ENCODE measurements around the gene TMEM252. TPM values are rescaled to one million over a fixed set of nuclear protein-coding genes. Genes with fewer than 3 reads are reported as not detected.

TMEM252 gene
- total and polyA plus RNA-seq, 8 donors, result not detected

DNA sequence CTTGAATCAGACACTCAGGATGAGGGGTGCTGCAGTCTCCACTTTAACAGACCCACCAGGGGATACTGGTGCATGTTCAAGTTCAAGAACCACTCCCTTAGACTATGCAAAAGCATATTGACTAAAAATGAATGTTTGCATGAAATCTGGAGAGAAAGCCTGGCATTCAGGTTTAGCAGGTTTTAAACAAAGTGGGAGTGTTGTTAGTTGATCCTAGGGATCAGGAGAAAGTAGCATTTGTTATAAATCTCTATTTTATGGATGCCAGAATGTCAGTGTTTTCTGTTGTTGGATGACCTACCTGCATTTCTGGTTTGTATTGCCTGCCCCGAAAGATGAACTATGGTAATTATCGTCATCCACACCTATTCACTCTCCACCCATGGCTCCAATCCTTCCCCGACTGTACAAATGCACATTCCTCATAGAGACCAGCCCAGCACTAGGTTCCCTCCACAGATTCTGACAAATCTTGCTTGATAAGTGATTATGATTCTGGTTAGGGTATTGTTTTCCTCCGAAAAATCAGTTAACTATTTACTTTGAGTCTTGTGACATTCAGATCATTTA, 17.2 kb downstream of the TMEM252 start:
- H3K4me1 ChIP-seq, result peaks cover 0 to 11% (median 6%) of the 10 kb centered on the region in 4 donors
- TF ChIP-seq POLR2A (IDR thresholded peaks at IDR 0.05) (no peak), POLR2AphosphoS5 (IDR thresholded peaks at IDR 0.05) (no peak), EP300 (IDR thresholded peaks at IDR 0.05) (no peak)
- TF ChIP-seq, protein P1, sequence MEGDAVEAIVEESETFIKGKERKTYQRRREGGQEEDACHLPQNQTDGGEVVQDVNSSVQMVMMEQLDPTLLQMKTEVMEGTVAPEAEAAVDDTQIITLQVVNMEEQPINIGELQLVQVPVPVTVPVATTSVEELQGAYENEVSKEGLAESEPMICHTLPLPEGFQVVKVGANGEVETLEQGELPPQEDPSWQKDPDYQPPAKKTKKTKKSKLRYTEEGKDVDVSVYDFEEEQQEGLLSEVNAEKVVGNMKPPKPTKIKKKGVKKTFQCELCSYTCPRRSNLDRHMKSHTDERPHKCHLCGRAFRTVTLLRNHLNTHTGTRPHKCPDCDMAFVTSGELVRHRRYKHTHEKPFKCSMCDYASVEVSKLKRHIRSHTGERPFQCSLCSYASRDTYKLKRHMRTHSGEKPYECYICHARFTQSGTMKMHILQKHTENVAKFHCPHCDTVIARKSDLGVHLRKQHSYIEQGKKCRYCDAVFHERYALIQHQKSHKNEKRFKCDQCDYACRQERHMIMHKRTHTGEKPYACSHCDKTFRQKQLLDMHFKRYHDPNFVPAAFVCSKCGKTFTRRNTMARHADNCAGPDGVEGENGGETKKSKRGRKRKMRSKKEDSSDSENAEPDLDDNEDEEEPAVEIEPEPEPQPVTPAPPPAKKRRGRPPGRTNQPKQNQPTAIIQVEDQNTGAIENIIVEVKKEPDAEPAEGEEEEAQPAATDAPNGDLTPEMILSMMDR (IDR thresholded peaks at IDR 0.05), result no peak
- WGBS, 5 donors, result 37 to 60% (median 44%) methylated on average over 4 of the region's 4 CpGs
- intact Hi-C loops (cut with DNase I; ENCODE audit: low total_unique reads), result no loop called here
- peak in 1 of 2 donors; percentile 85 for DNase-seq
- H3K27ac ChIP-seq, result no peak overlapping the region
- H3K9me3 ChIP-seq, result no peaks in the 10 kb centered on the region
- no peak overlapping the region for H3K4me3 ChIP-seq
- H3K27me3 ChIP-seq, result no peaks in the 10 kb centered on the region
- peaks cover 0 to 4% (median 0%) of the 10 kb centered on the region in 4 donors for H3K36me3 ChIP-seq

DNA sequence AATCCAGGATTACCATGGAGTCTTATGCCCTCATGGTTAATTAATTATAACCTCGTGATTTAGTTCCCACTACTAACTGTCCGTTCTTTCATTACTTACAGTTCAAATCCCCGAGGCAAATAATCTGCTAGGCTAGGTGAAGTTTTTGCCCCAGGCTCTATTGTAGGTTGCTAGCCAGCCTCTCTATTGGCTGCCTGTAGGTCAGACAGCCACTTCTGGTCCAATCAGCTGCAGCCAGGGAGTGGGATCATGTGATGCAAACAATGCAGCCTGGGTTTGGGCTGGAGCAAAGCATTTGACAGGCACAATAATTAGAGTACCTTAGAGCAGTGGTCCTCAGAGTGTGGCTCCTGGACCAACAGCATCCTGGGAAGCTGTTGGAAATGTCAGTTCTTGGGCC, 17.7 kb downstream of the TMEM252 start:
- Histone ChIP-seq H3K4me1 (peaks cover 0 to 11% (median 6%) of the 10 kb centered on the region in 4 donors), H3K27ac (no peak overlapping the region), H3K9me3 (peaks cover 0 to 2% (median under 1%) of the 10 kb centered on the region in 4 donors), H3K27me3 (no peaks in the 10 kb centered on the region), H3K36me3 (peaks cover 0 to 6% (median 0%) of the 10 kb centered on the region in 4 donors), H3K4me3 (no peak overlapping the region)
- TF ChIP-seq POLR2AphosphoS5 (IDR thresholded peaks at IDR 0.05) (no peak), POLR2A (IDR thresholded peaks at IDR 0.05) (no peak), EP300 (IDR thresholded peaks at IDR 0.05) (no peak)
- TF ChIP-seq, protein P1 (IDR thresholded peaks at IDR 0.05), result no peak
- intact Hi-C loops (cut with DNase I; ENCODE audit: low total_unique reads), result no loop called here
- WGBS, 5 donors, result 71 to 85% (median 79%) methylated on average over 3 of the region's 3 CpGs
- DNase-seq, result no peak

DNA sequence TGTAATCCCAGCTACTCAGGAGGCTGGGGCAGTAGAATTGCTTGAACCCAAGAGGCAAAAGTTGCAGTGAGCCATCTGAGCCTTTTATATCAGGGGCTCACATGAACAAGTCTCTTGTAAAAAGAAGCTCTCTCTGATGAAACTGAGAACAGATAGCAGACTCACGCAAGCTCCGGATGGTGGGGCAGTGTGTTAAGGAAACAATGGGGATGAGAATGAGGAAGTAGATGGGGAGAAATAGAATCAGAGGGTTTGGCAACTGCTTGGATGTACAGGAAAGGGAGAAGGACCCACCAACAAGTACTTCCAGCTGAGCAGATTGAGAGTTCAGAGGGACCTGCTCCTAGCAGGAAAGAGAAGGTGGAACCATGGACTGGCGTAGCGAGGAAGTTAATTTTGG, 18.6 kb downstream of the TMEM252 start:
- no peak overlapping the region for H3K27ac ChIP-seq
- peaks cover 0 to 12% (median 0%) of the 10 kb centered on the region in 4 donors for H3K36me3 ChIP-seq
- no peak for DNase-seq
- peaks cover 0 to 5% (median 2%) of the 10 kb centered on the region in 4 donors for H3K9me3 ChIP-seq
- H3K4me3 ChIP-seq, result no peak overlapping the region
- 48 to 58% (median 55%) methylated on average over 4 of the region's 4 CpGs for WGBS, 5 donors
- H3K27me3 ChIP-seq, result no peaks in the 10 kb centered on the region
- intact Hi-C loops (cut with DNase I; ENCODE audit: low total_unique reads), result no loop called here
- TF ChIP-seq, protein P1 (IDR thresholded peaks at IDR 0.05), result no peak
- TF ChIP-seq EP300 (IDR thresholded peaks at IDR 0.05) (no peak), POLR2A (IDR thresholded peaks at IDR 0.05) (no peak), POLR2AphosphoS5 (IDR thresholded peaks at IDR 0.05) (no peak)
- peaks cover 0 to 11% (median 6%) of the 10 kb centered on the region in 4 donors for H3K4me1 ChIP-seq

DNA sequence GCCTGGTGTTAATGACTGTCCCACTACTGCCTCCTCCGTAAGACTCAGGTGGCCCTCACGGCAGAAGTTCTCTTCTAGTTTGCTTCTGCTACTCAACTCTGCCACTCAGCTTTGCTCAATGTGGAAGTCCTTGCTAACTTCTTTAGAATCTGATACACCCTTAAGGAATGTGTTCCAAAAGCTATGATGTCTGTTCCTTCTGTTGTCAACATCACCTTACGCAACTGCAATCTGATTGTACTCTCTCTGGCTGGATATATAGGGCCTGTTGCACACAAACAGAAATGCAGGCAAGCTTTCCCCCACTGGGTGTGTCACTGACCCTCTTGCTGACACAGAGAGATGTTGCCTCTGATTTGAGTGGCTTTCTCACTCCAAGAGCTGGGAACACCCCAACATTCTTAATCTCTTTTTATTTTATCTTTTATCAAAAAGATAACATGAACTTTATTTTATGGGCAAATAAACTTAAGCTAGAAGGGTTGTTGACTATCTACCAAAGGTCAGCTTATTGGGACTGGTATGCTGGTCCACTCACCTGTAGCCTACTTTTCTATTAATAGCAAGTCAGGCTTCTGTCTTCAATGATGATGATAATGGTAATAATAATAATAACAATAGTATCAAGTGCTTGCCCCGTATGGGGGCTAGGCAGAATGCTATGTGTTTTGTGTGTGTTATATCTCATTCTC, 25.2 kb downstream of the TMEM252 start:
- no peaks in the 10 kb centered on the region for H3K27me3 ChIP-seq
- H3K27ac ChIP-seq, result peak overlapping the region in 4 of 5 donors; percentile 4 to 60 (median 22)
- intact Hi-C loops (cut with DNase I; ENCODE audit: low total_unique reads), result no loop called here
- WGBS, 5 donors, result 60 to 74% (median 63%) methylated on average over 4 of the region's 4 CpGs
- H3K36me3 ChIP-seq, result peaks cover 0 to 12% (median 0%) of the 10 kb centered on the region in 4 donors
- TF ChIP-seq, protein P1 (IDR thresholded peaks at IDR 0.05), result no peak
- TF ChIP-seq EP300 (IDR thresholded peaks at IDR 0.05), result peak; percentile 69
- TF ChIP-seq POLR2A (IDR thresholded peaks at IDR 0.05), result no peak
- TF ChIP-seq POLR2AphosphoS5 (IDR thresholded peaks at IDR 0.05), result peak; percentile 74 to 80 (median 75)
- peaks cover 0 to 5% (median 2%) of the 10 kb centered on the region in 4 donors for H3K9me3 ChIP-seq
- no peak overlapping the region for H3K4me3 ChIP-seq
- peaks cover 0 to 22% (median 12%) of the 10 kb centered on the region in 4 donors for H3K4me1 ChIP-seq
- DNase-seq, result peak; percentile 32 to 43
